ENCODE measurements around the gene TRIM43B. TPM values are rescaled to one million over a fixed set of nuclear protein-coding genes. Genes with fewer than 3 reads are reported as not detected.

The TRIM43B gene
- not detected for total RNA-seq

DNA sequence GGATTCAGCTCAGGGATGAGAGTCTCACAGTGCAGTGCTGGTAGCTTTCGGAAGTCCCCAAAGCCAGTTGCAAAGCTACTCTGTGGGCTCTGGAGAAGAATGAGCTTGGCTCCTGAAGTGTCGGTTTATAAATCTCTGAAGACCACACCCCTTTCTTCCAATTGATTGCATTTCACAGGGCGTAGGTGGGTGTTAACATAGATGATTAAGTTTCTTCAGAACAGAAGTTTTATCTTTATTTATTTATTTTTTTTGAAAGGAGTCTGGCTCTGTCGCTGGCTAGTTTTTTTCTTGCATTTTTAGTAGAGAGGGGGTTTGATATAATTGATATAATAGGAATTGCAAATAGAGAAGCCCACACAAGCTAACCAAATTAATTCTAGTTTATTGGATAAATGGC, at the start of gene TRIM43B:
Gene TRIM43B, minus strand, starts transcription at position 101 of the 400 bp plus-strand sequence. CDS start 2,040 bp downstream, outside the sequence.

Other genes with a start within 250 kb of the TRIM43B start
- gene PROM2, start 210.3 kb downstream of the TRIM43B start, total RNA-seq: under 1 TPM; 0.07 to 0.40 TPM
- gene KCNIP3, start 187.4 kb downstream of the TRIM43B start, total RNA-seq: not detected
- 10 to 100 TPM; 31.4 to 34.4 TPM for gene FAHD2A, start 82.0 kb downstream of the TRIM43B start, total RNA-seq
- not detected for gene TRIM43, start 107.2 kb upstream of the TRIM43B start, total RNA-seq